Vagina (tissue), 2 donors: ENCODE measurements around the gene IL32.

ENCODE experiments used
- POLR2A ChIP-seq, 2 donors: fragments of 450-650 bp; IDR thresholded peaks; one replicate each; pipeline ENCODE4 v1.6.1; 2017; ENCODE audit warnings: antibody characterized with exemption in 2 of 2, mild to moderate bottlenecking in 2 of 2, moderate library complexity in 2 of 2
- POLR2AphosphoS5 ChIP-seq, 2 donors: sonication (generic); formaldehyde crosslinking; IDR thresholded peaks; one replicate each; pipeline ENCODE4 v1.9.0; 2017; ENCODE audit warnings: antibody characterized with exemption in 2 of 2, mild to moderate bottlenecking in 2 of 2, low read depth in 1 of 2; ENCODE audit not compliant: insufficient read depth in 1 of 2
- TF ChIP-seq, protein P1 (sequence below), 3 experiments: fragments of 450-650 bp in 2 of 3; fragments of 200-600 bp in 1 of 3; sonication (generic) in 1 of 3; IDR thresholded peaks; one replicate each; pipeline ENCODE4 v1.5.1; 2017 to 2019; ENCODE audit warnings: antibody characterized with exemption in 3 of 3, mild to moderate bottlenecking in 2 of 3, moderate library complexity in 2 of 3

DNA sequence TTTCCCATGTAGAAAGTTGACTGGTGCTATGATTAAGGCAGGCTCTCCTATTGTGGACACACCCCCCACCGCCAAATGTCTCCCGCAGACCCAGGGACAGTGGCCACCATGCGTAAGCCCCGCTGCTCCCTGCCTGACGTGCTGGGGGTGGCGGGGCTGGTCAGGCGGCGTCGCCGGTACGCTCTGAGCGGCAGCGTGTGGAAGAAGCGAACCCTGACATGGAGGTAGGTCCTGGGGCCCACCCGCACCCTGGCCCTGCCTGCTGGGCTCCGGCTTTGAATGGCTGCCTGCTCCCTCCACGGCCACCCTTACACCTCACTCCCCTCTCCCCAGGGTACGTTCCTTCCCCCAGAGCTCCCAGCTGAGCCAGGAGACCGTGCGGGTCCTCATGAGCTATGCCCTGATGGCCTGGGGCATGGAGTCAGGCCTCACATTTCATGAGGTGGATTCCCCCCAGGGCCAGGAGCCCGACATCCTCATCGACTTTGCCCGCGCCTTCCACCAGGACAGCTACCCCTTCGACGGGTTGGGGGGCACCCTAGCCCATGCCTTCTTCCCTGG lies 15.4 kb upstream of the IL32 start:
- no peak for TF ChIP-seq POLR2A (IDR thresholded peaks at IDR 0.05)
- TF ChIP-seq, protein P1, sequence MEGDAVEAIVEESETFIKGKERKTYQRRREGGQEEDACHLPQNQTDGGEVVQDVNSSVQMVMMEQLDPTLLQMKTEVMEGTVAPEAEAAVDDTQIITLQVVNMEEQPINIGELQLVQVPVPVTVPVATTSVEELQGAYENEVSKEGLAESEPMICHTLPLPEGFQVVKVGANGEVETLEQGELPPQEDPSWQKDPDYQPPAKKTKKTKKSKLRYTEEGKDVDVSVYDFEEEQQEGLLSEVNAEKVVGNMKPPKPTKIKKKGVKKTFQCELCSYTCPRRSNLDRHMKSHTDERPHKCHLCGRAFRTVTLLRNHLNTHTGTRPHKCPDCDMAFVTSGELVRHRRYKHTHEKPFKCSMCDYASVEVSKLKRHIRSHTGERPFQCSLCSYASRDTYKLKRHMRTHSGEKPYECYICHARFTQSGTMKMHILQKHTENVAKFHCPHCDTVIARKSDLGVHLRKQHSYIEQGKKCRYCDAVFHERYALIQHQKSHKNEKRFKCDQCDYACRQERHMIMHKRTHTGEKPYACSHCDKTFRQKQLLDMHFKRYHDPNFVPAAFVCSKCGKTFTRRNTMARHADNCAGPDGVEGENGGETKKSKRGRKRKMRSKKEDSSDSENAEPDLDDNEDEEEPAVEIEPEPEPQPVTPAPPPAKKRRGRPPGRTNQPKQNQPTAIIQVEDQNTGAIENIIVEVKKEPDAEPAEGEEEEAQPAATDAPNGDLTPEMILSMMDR (IDR thresholded peaks at IDR 0.05), result no peak
- no peak for TF ChIP-seq POLR2AphosphoS5 (IDR thresholded peaks at IDR 0.05; ENCODE audit: insufficient read depth in 1 of 2, low read depth in 1 of 2)
